Gastrocnemius medialis (tissue), 4 donors: ENCODE data around the gene ITPR3. TPM values are rescaled to one million over a fixed set of nuclear protein-coding genes. Genes with fewer than 3 reads are reported as not detected.
A peak's percentile ranks its signal among the peaks of the same experiment; 100 is the strongest.

Experiments
- ATAC-seq, 2 donors: fragments of 150-250 bp; one replicate each; pipeline ENCODE4 v1.9.1; 2016
- DNase-seq, 2 donors: peaks; one replicate each; pipeline ENCODE4 v3.0.0-alpha.2; 2019
- H3K27ac ChIP-seq, 4 donors: fragments of 200-600 bp; sonication (generic); 1 replicate in 1 of 4; 2 replicates in 3 of 4; pipeline ENCODE4 v1.5.1; 2016 to 2018; ENCODE audit warnings: mild to moderate bottlenecking in 2 of 4, moderate library complexity in 1 of 4
- H3K27me3 ChIP-seq, 3 donors: fragments of 200-600 bp; sonication (generic) in 2 of 3; 1 replicate in 1 of 3; 2 replicates in 2 of 3; pipeline versions ENCODE4 v1.5.1 to v1.6.0; 2016 to 2019; ENCODE audit warnings: mild to moderate bottlenecking in 1 of 3, moderate library complexity in 1 of 3
- H3K36me3 ChIP-seq, 2 donors: fragments of 200-600 bp; sonication (generic) in 1 of 2; one replicate each; pipeline ENCODE4 v1.5.1; 2017 to 2018
- H3K4me1 ChIP-seq, 2 donors: fragments of 200-600 bp; sonication (generic) in 1 of 2; one replicate each; pipeline ENCODE4 v1.5.1; 2016 to 2017; ENCODE audit warnings: mild to moderate bottlenecking in 2 of 2
- H3K4me3 ChIP-seq, 4 donors: fragments of 200-600 bp; sonication (generic) in 3 of 4; 1 replicate in 1 of 4; 2 replicates in 3 of 4; pipeline ENCODE4 v1.5.1; 2016 to 2019; ENCODE audit warnings: mild to moderate bottlenecking in 2 of 4
- H3K9me3 ChIP-seq, 3 donors: fragments of 200-600 bp; sonication (generic) in 2 of 3; 1 replicate in 1 of 3; 2 replicates in 2 of 3; pipeline ENCODE4 v1.5.1; 2016 to 2019
- POLR2A ChIP-seq, 2 donors: fragments of 450-650 bp; IDR thresholded peaks; one replicate each; pipeline ENCODE4 v1.6.1; 2017; ENCODE audit warnings: antibody characterized with exemption in 2 of 2, mild to moderate bottlenecking in 2 of 2, moderate library complexity in 2 of 2
- in situ Hi-C, 4 donors: fragments of 200-750 bp; cut with MboI; loops; one replicate each; pipeline versions ENCODE4 v1.15.0 to v1.8.0; 2017; ENCODE audit warnings: low sequenced_read_pairs in 4 of 4
- intact Hi-C: fragments of 100-400 bp; cut with DNase I; formaldehyde crosslinking; loops from one replicate; pipeline ENCODE4 v1.15.1; 2023; ENCODE audit warnings: low total_unique reads
- total RNA-seq, 4 donors: library from RNA; depleted of rRNA; stranded (reverse); fragments of >200 nt; gene quantifications; one replicate each; pipeline versions ENCODE4 v1.1.0 to v1.2.3, GENCODE V29; 2016
- TF ChIP-seq, protein P1 (sequence below), 5 experiments: fragments of 450-650 bp in 3 of 5; fragments of 200-600 bp in 2 of 5; sonication (generic) in 2 of 5; IDR thresholded peaks in 4 of 5; conservative IDR thresholded peaks in 1 of 5; 1 replicate in 4 of 5; 2 replicates in 1 of 5; pipeline ENCODE4 v1.5.1; 2016 to 2019; ENCODE audit warnings: antibody characterized with exemption in 5 of 5, mild to moderate bottlenecking in 3 of 5, moderate library complexity in 3 of 5

ITPR3 gene
- total RNA-seq, 4 donors from 2014 or later = 1.9 to 6.8 (median 4.2) TPM

DNA sequence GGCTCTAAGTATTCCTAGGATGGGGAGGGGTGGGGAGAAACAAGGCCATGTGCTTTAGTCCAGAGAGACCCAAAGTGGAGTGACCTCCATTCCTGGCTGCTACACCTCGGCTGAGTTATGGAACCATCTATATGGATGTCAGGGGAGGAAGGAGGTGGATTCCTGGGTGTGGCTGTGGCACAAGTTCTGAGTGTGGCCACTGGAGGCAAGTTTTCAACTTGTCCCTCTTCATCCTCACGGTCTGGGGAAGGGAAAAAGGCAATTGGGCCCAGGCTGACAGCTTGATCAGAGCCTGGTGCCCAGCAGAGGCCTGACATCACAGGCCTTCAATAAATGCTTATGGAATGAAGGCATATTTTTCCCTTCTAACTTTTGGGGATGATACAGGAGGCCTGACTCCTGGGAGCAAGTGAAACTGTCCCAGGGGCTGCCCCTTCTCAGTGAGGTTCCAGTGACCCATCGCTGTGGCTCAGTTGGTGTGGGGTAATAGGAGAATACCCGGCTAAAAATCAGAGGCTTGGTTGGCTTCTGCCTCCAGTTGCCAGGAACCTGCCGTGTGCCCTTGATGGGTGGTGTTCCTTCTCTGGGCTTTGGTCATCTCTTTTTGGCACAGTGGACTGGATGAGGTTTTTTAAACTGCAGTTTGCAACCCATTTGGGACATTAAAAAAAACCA lies 1.8 kb upstream of the ITPR3 start:
- Histone ChIP-seq H3K36me3 (no peaks in the 10 kb centered on the region), H3K4me1 (peaks cover 12 to 23% of the 10 kb centered on the region in 2 donors), H3K4me3 (no peak overlapping the region), H3K9me3 (no peaks in the 10 kb centered on the region), H3K27me3 (peaks cover 6 to 7% (median 7%) of the 10 kb centered on the region in 3 donors), H3K27ac (peak overlapping the region in 3 of 4 donors; percentile 72 to 76 (median 75))
- in situ Hi-C loops (no loop called here), intact Hi-C loops (no loop called here)
- ATAC-seq (no peak), DNase-seq (no peak)
- no peak for TF ChIP-seq POLR2A (IDR thresholded peaks at IDR 0.05)
- TF ChIP-seq, protein P1, sequence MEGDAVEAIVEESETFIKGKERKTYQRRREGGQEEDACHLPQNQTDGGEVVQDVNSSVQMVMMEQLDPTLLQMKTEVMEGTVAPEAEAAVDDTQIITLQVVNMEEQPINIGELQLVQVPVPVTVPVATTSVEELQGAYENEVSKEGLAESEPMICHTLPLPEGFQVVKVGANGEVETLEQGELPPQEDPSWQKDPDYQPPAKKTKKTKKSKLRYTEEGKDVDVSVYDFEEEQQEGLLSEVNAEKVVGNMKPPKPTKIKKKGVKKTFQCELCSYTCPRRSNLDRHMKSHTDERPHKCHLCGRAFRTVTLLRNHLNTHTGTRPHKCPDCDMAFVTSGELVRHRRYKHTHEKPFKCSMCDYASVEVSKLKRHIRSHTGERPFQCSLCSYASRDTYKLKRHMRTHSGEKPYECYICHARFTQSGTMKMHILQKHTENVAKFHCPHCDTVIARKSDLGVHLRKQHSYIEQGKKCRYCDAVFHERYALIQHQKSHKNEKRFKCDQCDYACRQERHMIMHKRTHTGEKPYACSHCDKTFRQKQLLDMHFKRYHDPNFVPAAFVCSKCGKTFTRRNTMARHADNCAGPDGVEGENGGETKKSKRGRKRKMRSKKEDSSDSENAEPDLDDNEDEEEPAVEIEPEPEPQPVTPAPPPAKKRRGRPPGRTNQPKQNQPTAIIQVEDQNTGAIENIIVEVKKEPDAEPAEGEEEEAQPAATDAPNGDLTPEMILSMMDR (IDR thresholded peaks at IDR 0.05 in 4 of 5, conservative IDR thresholded peaks at IDR 0.05 in 1 of 5) = no peak

DNA sequence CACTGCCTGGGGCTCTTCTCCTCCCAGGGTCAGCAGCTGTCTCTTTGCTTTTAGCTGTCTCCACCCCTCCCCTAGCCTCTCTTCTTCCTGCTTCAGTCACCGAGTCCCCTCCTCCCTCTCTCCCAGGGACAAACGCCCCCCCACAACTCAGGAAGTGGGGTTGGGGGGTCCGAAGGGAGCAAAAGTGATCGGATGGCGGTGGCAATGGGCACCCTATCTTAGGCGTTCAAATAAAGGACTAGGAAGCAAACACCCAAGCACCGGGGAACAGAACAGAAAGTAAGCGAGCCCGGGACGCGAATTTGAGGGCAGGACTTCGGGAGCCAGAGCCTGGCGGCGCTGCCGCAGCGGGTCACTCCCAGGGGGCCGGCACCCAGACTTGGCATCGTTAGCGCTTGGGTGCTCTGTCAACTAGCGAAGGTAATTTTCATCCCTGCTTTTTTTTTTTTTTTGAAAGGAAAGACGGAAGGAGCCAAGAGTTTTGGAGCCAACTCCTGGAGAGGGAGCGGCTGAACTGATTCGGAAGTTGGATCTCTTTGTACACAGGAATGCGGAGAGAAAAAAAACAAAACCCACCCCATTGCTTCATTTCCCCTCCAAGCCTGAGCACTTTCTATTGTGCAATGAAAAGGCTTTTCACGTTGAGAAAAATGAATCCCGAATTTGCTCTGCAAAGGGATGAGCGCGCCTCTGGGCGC lies 815 bp upstream of the ITPR3 start:
- Histone ChIP-seq H3K27ac (peak overlapping the region; percentile 72 to 78 (median 76)), H3K27me3 (peaks cover 6 to 7% (median 7%) of the 10 kb centered on the region in 3 donors), H3K4me3 (peak overlapping the region; percentile 59 to 70 (median 68)), H3K36me3 (no peaks in the 10 kb centered on the region), H3K9me3 (no peaks in the 10 kb centered on the region), H3K4me1 (peaks cover 12 to 23% of the 10 kb centered on the region in 2 donors)
- intact Hi-C loops = no loop called here
- in situ Hi-C loops = no loop called here
- ATAC-seq (peak; percentile 47 to 75), DNase-seq (no peak)
- TF ChIP-seq POLR2A (IDR thresholded peaks at IDR 0.05) = peak in 1 of 2 donors; percentile 17
- TF ChIP-seq, protein P1 (IDR thresholded peaks at IDR 0.05 in 4 of 5, conservative IDR thresholded peaks at IDR 0.05 in 1 of 5) = no peak

DNA sequence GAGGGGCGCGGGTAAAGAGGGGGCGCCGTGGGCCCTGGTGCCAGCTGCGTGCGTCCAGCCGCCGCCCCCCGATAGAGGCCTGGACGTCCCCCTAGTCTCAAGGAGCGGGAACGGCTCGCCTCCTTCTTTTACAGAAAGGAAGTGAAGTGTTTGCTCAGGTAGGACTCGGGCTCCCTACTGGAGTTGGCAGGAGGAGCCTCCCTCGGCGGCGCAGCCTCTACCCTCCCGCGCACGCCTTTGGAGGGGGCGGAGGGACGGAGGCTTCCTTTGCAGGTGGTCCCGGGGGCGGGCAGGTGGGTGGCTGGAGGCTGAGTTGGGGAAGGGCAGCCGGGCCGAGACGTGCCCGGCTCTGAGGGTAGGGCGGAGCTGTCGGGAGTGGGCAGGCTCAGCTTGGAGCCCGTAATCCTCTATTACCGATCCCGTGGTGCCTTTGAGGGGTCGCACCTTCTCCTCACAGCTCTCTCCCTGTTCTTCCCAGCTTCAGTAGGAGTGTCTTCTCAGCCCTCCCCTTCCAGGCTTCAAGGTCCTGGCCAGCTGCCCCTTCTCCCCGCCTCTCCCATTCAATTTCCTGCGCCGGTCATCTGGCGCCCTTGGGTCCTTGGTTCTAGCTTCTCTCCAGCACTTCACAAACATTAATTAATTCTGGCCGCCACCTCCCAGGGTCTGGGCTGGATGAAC lies 728 bp downstream of the ITPR3 start:
- intact Hi-C loops = no loop called here

More for the DNA sequence above, 728 bp downstream of the ITPR3 start:
- peak overlapping the region; percentile 59 to 70 (median 68) for H3K4me3 ChIP-seq
- H3K9me3 ChIP-seq = no peaks in the 10 kb centered on the region
- H3K27me3 ChIP-seq = peaks cover 6 to 7% (median 7%) of the 10 kb centered on the region in 3 donors
- ATAC-seq = peak; percentile 18 to 36
- in situ Hi-C loops = no loop called here
- peaks cover 9 to 23% of the 10 kb centered on the region in 2 donors for H3K4me1 ChIP-seq
- H3K27ac ChIP-seq = peak overlapping the region; percentile 68 to 76 (median 74)
- DNase-seq = no peak
- TF ChIP-seq, protein P1 (IDR thresholded peaks at IDR 0.05 in 4 of 5, conservative IDR thresholded peaks at IDR 0.05 in 1 of 5) = no peak
- no peak for TF ChIP-seq POLR2A (IDR thresholded peaks at IDR 0.05)
- H3K36me3 ChIP-seq = no peaks in the 10 kb centered on the region
